Heart left ventricle (tissue), 16 donors: ENCODE data around the gene CDKN3. TPM values are rescaled to one million over a fixed set of nuclear protein-coding genes. Genes with fewer than 3 reads are reported as not detected.
"Not testable (repeated sequence)": the region's sequence is repeated elsewhere in the genome, so short reads cannot be mapped to it uniquely, and the experiment has no call there.

Experiments
- ATAC-seq, 4 donors: fragments of 200-7000 bp; cut with Tn5 transposase; one replicate each; pipeline ENCODE4 v1.9.1; 2020 to 2022; ENCODE audit warnings: moderate library complexity in 4 of 4, mild to moderate bottlenecking in 3 of 4, moderate number of reproducible peaks in 1 of 4
- DNase-seq, 5 donors: peaks; one replicate each; pipeline ENCODE4 v3.0.0-alpha.2; 2020
- H3K27ac ChIP-seq, 12 donors: fragments of 200-600 bp; sonication (generic) in 4 of 12; one replicate each; pipeline versions ENCODE4 v1.5.0 to v1.8.0; 2016 to 2022; ENCODE audit warnings: mild to moderate bottlenecking in 2 of 12
- H3K27me3 ChIP-seq, 9 donors: fragments of 200-600 bp; sonication (generic) in 2 of 9; one replicate each; pipeline versions ENCODE4 v1.5.1 to v1.8.0; 2016 to 2022; ENCODE audit warnings: mild to moderate bottlenecking in 3 of 9
- H3K36me3 ChIP-seq, 9 donors: fragments of 200-600 bp; sonication (generic) in 2 of 9; one replicate each; pipeline versions ENCODE4 v1.5.0 to v1.8.0; 2018 to 2022; ENCODE audit warnings: mild to moderate bottlenecking in 2 of 9
- H3K4me1 ChIP-seq, 12 donors: fragments of 200-600 bp; sonication (generic) in 4 of 12; one replicate each; pipeline versions ENCODE4 v1.5.0 to v1.8.0; 2016 to 2022; ENCODE audit warnings: mild to moderate bottlenecking in 3 of 12
- H3K4me3 ChIP-seq, 12 donors: fragments of 200-600 bp; sonication (generic) in 4 of 12; one replicate each; pipeline versions ENCODE4 v1.5.0 to v1.8.0; 2017 to 2022; ENCODE audit warnings: mild to moderate bottlenecking in 9 of 12, moderate library complexity in 4 of 12
- H3K9me3 ChIP-seq, 12 donors: fragments of 200-600 bp; sonication (generic) in 4 of 12; one replicate each; pipeline versions ENCODE4 v1.5.0 to v1.8.0; 2016 to 2022; ENCODE audit warnings: mild to moderate bottlenecking in 1 of 12
- CTCF ChIP-seq, 12 donors: fragments of 200-600 bp; sonication (generic) in 4 of 12; IDR thresholded peaks; one replicate each; pipeline versions ENCODE4 v1.5.0 to v1.8.0; 2018 to 2022; ENCODE audit warnings: antibody characterized with exemption in 12 of 12, mild to moderate bottlenecking in 5 of 12
- POLR2A ChIP-seq, 2 donors: fragments of 450-650 bp; IDR thresholded peaks; one replicate each; pipeline ENCODE4 v1.6.1; 2017; ENCODE audit warnings: antibody characterized with exemption in 2 of 2, mild to moderate bottlenecking in 2 of 2, moderate library complexity in 2 of 2
- WGBS, 4 donors: extraction: QIAGEN DNeasy Blood & Tissue Kit in 2 of 4; methylation state at CpG; one replicate each; pipeline versions ENCODE4 v1.1.5 to v1.1.7; 2013 to 2018; 5-methylcytosine and 5-hydroxymethylcytosine counted together
- intact Hi-C, 10 donors: fragments of 100-400 bp; cut with DNase I; formaldehyde crosslinking; loops; one replicate each; pipeline versions ENCODE4 v1.11.1 to v1.14.2; 2022
- polyA plus RNA-seq, 2 donors: library from polyadenylated mRNA; stranded (reverse); fragments of 200-250 nt; gene quantifications; one replicate each; pipeline ENCODE4 v1.2.3, GENCODE V29; 2013
- total RNA-seq, 9 donors: library from RNA; depleted of rRNA in 2 of 9; stranded (reverse); fragments of >200 nt in 2 of 9; fragmentation: NEBNext Ultra II Directional in 3 of 9; extraction: Animal tissue kit (Norgen Biotek cat#: 25700) in 3 of 9; gene quantifications; one replicate each; pipeline versions ENCODE4 v1.1.0 to v1.2.4, GENCODE V29; 2016 to 2023
- donor health status: ischemic (EF 13 %, LVEDD 7.1; RV severe dilation, severe dysfunction).
- donor health status: healthy with polysubstance abuse.
- donor health status: DM: no; HTN: yes; CAD: no.
- donor health status: DM: no; HTN: no; CAD: no.
- donor health status: ischemic (EF 25% LVEDD 6.9; RV normal size, moderate dysfunction).
- donor health status: ischemic (EF 25% LVEDD 5.7; RV mildly dilated, moderate dysfunction).
- donor health status: healthy.
- donor health status: DM: yes; HTN: yes; CAD: no.
- donor health status: ischemic (EF 35%, LVEDD 5.7; RV mildly dilated, moderate dysfunction).
- donor health status: nonischemic (EF 11% LVEDD 7.7; RV severe dilation, severe dysfunction).
- donor health status: DM: yes; HTN: yes; CAD: no.
- donor health status: PGD.
- donor health status: ischemic (EF 29% LVEDD 5.4; RV normal size, mild dysfunction).
- donor health status: nonischemic (EF 23%, LVEDD 6.1; RV moderate dilation, normal function).

CDKN3 gene
- total and polyA plus RNA-seq, 11 donors: 1.9 to 25.5 (median 4.4) TPM

GRCh38 chr14:54455363-54455762 is 58.6 kb downstream of the CDKN3 start:
- Histone ChIP-seq H3K9me3 (peaks cover 0 to 4% (median 0%) of the 10 kb centered on the region in 12 donors), H3K4me3 (no peak overlapping the region), H3K27me3 (no peaks in the 10 kb centered on the region), H3K4me1 (peaks cover 0 to 13% (median 0%) of the 10 kb centered on the region in 12 donors), H3K36me3 (no peaks in the 10 kb centered on the region), H3K27ac (no peak overlapping the region)
- TF ChIP-seq POLR2A (IDR thresholded peaks at IDR 0.05): no peak
- no peak for TF ChIP-seq CTCF (IDR thresholded peaks at IDR 0.05)
- no peak for ATAC-seq
- intact Hi-C loops: no loop called here
- no peak for DNase-seq
- 86 to 97% (median 89%) methylated on average over 1 of the region's 1 CpG for whole genome bisulfite sequencing, 4 donors

GRCh38 chr14:54456820-54457608 is 60.2 kb downstream of the CDKN3 start:
- H3K27me3 ChIP-seq, H3K4me3 ChIP-seq, H3K4me1 ChIP-seq, H3K36me3 ChIP-seq, DNase-seq, ATAC-seq, H3K9me3 ChIP-seq, H3K27ac ChIP-seq, intact Hi-C loops: not testable (repeated sequence)
- WGBS, 4 donors: 89 to 99% (median 92%) methylated on average over 1 of the region's 1 CpG

GRCh38 chr14:54457609-54457996 is 60.8 kb downstream of the CDKN3 start:
- Histone ChIP-seq H3K4me3 (no peak overlapping the region), H3K36me3 (no peaks in the 10 kb centered on the region), H3K27ac (no peak overlapping the region), H3K27me3 (no peaks in the 10 kb centered on the region), H3K9me3 (peaks cover 0 to 4% (median 0%) of the 10 kb centered on the region in 12 donors), H3K4me1 (no peaks in the 10 kb centered on the region)
- DNase-seq: no peak
- ATAC-seq: no peak
- no peak for TF ChIP-seq CTCF (IDR thresholded peaks at IDR 0.05)
- TF ChIP-seq POLR2A (IDR thresholded peaks at IDR 0.05): no peak
- intact Hi-C loops: no loop called here
- WGBS, 4 donors: 42 to 58% (median 50%) methylated on average over 3 of the region's 3 CpGs

- H3K27ac ChIP-seq, intact Hi-C loops, H3K4me3 ChIP-seq, DNase-seq, H3K27me3 ChIP-seq, ATAC-seq, H3K9me3 ChIP-seq, H3K4me1 ChIP-seq, H3K36me3 ChIP-seq: not testable (repeated sequence)
Observed at GRCh38 chr14:54458536-54458935, 61.7 kb downstream of the CDKN3 start.

- intact Hi-C loops: no loop called here
- no peak for DNase-seq
- H3K36me3 ChIP-seq: no peaks in the 10 kb centered on the region
- no peaks in the 10 kb centered on the region for H3K4me1 ChIP-seq
- TF ChIP-seq CTCF (IDR thresholded peaks at IDR 0.05) (no peak), POLR2A (IDR thresholded peaks at IDR 0.05) (no peak)
- ATAC-seq: no peak
- peaks cover 0 to 4% (median 0%) of the 10 kb centered on the region in 12 donors for H3K9me3 ChIP-seq
- H3K4me3 ChIP-seq: no peak overlapping the region
- H3K27ac ChIP-seq: no peak overlapping the region
- 77 to 89% (median 83%) methylated on average over 1 to 3 of the region's 3 CpGs for WGBS, 4 donors
- H3K27me3 ChIP-seq: no peaks in the 10 kb centered on the region
Observed at GRCh38 chr14:54459106-54459505, 62.3 kb downstream of the CDKN3 start.
